ENCODE results near the gene RPS26. TPM values are rescaled to one million over a fixed set of nuclear protein-coding genes. Genes with fewer than 3 reads are reported as not detected.

Gene RPS26
- total and polyA plus RNA-seq, 8 donors: 22.3 to 1,748 (median 874) TPM

DNA sequence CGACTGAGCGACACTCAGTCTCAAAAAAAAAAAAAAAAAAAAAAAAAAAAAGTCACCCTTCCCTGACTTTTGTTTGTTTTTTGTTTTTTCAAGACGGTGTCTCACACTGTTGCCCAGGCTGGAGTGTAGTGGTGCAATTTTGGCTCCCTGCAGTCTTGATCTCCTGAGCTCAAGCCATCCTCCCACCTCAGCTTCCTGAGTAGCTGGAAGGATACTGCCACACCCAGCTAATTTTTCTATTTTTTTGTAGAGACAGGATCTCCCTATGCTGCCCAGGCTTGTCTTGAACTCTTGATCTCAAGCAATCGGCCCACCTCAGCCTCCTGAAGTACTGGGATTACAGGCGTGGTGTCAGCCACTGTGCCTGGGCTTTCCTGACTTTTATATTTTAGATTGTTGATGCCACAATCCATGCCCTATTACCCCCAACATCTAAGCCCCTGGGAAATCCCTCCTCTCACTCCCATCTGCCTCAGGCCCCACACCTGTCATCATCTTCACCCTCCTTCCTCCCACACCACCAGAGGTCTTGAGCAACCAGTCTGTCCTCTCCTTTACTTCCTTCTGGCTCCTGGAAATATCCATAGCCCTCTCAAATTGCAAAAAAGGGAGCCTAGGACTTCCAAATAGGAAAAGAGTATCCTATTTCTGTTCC is 13.1 kb upstream of the RPS26 start:
- no peak overlapping the region for H3K4me3 ChIP-seq
- intact Hi-C loops (cut with DNase I; ENCODE audit: low total_unique reads): no loop called here
- peak overlapping the region in 3 of 5 donors; percentile 6 to 32 (median 15) for H3K27ac ChIP-seq
- no peaks in the 10 kb centered on the region for H3K9me3 ChIP-seq
- 54 to 81% (median 68%) methylated on average over 4 to 5 of the region's 5 CpGs for WGBS, 5 donors
- peaks cover 0 to 11% (median 5%) of the 10 kb centered on the region in 4 donors for H3K4me1 ChIP-seq
- TF ChIP-seq, protein P1, sequence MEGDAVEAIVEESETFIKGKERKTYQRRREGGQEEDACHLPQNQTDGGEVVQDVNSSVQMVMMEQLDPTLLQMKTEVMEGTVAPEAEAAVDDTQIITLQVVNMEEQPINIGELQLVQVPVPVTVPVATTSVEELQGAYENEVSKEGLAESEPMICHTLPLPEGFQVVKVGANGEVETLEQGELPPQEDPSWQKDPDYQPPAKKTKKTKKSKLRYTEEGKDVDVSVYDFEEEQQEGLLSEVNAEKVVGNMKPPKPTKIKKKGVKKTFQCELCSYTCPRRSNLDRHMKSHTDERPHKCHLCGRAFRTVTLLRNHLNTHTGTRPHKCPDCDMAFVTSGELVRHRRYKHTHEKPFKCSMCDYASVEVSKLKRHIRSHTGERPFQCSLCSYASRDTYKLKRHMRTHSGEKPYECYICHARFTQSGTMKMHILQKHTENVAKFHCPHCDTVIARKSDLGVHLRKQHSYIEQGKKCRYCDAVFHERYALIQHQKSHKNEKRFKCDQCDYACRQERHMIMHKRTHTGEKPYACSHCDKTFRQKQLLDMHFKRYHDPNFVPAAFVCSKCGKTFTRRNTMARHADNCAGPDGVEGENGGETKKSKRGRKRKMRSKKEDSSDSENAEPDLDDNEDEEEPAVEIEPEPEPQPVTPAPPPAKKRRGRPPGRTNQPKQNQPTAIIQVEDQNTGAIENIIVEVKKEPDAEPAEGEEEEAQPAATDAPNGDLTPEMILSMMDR (IDR thresholded peaks at IDR 0.05): no peak
- no peak for TF ChIP-seq POLR2AphosphoS5 (IDR thresholded peaks at IDR 0.05)
- TF ChIP-seq POLR2A (IDR thresholded peaks at IDR 0.05): no peak
- TF ChIP-seq EP300 (IDR thresholded peaks at IDR 0.05): no peak
- no peak for DNase-seq
- peaks cover 4 to 64% (median 53%) of the 10 kb centered on the region in 4 donors for H3K36me3 ChIP-seq
- no peaks in the 10 kb centered on the region for H3K27me3 ChIP-seq

DNA sequence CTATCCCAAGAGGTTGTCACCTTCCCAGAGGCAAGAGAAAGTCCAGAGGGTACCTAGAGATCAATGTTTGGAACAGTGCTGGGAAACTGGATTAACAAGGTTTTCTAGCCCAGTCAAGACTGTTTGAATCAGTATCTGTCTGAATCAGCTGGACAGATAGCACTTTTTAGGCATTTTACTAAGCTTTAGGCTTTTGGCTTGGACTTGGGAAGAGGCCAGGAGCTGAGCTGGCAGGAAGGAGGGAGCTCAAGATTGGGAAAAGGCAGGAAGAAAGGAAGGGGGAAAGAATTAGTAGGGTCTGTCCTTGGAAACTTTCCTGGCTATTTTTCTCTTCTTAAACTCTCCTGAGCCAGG is 12.6 kb upstream of the RPS26 start:
- Histone ChIP-seq H3K4me3 (no peak overlapping the region), H3K9me3 (no peaks in the 10 kb centered on the region), H3K27me3 (no peaks in the 10 kb centered on the region), H3K27ac (peak overlapping the region in 3 of 5 donors; percentile 6 to 32 (median 15)), H3K36me3 (peaks cover 5 to 69% (median 58%) of the 10 kb centered on the region in 4 donors), H3K4me1 (peaks cover 0 to 11% (median 5%) of the 10 kb centered on the region in 4 donors)
- TF ChIP-seq POLR2A (IDR thresholded peaks at IDR 0.05): no peak
- TF ChIP-seq EP300 (IDR thresholded peaks at IDR 0.05): no peak
- TF ChIP-seq POLR2AphosphoS5 (IDR thresholded peaks at IDR 0.05): no peak
- TF ChIP-seq, protein P1 (IDR thresholded peaks at IDR 0.05): no peak
- peak in 1 of 2 donors; percentile 42 for DNase-seq
- intact Hi-C loops (cut with DNase I; ENCODE audit: low total_unique reads): no loop called here

DNA sequence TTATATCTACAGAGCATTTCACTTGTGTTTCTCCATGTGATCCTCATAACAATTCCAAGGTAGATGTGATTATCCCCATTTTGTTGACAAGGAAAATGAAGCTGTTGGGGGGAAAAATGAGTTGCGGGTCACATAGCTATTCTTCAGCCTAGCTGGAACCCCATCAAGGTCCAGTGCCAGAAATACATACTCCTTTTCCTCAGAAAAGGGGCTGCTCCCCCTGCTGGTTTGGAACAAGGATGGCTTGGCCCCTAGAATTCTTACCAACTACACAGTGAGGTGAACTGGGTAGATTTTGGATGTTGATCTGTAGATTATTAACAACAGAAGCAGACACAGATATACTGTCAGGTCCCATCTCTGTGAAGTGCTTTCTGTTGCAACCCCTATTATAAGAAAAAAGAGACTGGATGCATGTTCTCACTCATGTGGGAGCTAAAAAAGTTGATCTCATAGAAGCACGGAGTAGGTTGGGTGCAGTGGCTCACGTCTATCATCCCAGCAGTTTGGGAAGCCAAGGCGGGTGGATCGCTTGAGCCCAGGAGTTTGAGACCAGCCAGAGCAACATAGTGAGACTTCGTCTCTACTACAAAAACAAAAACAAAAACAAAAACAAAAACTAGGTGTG is 11.9 kb upstream of the RPS26 start:
- H3K4me1 ChIP-seq: peaks cover 0 to 11% (median 5%) of the 10 kb centered on the region in 4 donors
- intact Hi-C loops (cut with DNase I; ENCODE audit: low total_unique reads): loop anchor here (10.0 kb wide), 1 partner anchor 45 kb away; no protein-coding TSS in a partner anchor
- H3K27ac ChIP-seq: no peak overlapping the region
- no peaks in the 10 kb centered on the region for H3K27me3 ChIP-seq
- peaks cover 11 to 71% (median 62%) of the 10 kb centered on the region in 4 donors for H3K36me3 ChIP-seq
- H3K9me3 ChIP-seq: no peaks in the 10 kb centered on the region
- TF ChIP-seq, protein P1 (IDR thresholded peaks at IDR 0.05): peak in 5 of 7 experiments; percentile 43 to 75 (median 57)
- TF ChIP-seq POLR2A (IDR thresholded peaks at IDR 0.05) (no peak), EP300 (IDR thresholded peaks at IDR 0.05) (no peak), POLR2AphosphoS5 (IDR thresholded peaks at IDR 0.05) (peak in 1 of 3 donors; percentile 42)
- 76 to 83% (median 78%) methylated on average over 6 of the region's 6 CpGs for WGBS, 5 donors
- DNase-seq: peak; percentile 37 to 87
- H3K4me3 ChIP-seq: no peak overlapping the region

DNA sequence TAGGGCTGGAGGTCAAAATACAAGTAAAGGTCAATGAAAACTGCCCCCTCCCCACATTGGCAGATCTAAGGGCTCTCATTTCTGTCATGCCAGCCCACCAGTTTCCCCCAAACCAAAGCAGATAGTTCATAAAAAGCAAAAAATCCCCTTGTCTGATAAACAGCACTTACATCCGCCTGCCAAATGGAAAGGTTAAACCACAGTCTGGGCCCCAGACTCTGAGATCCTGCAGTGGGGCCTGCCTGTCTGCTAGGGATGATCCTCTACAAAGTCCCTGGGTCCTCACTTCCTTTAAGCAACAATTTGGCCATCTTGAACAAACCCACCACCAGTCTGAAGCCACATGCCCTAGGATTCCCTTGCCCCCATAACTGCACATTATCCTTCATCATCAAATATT is 9.7 kb upstream of the RPS26 start:
- H3K27me3 ChIP-seq: no peaks in the 10 kb centered on the region
- TF ChIP-seq POLR2A (IDR thresholded peaks at IDR 0.05) (no peak), POLR2AphosphoS5 (IDR thresholded peaks at IDR 0.05) (no peak), EP300 (IDR thresholded peaks at IDR 0.05) (no peak)
- TF ChIP-seq, protein P1 (IDR thresholded peaks at IDR 0.05): no peak
- peaks cover 17 to 73% (median 64%) of the 10 kb centered on the region in 4 donors for H3K36me3 ChIP-seq

More for the DNA sequence above, 9.7 kb upstream of the RPS26 start:
- intact Hi-C loops (cut with DNase I; ENCODE audit: low total_unique reads): loop anchor here (10.0 kb wide), 1 partner anchor 47 kb away; no protein-coding TSS in a partner anchor
- Histone ChIP-seq H3K4me1 (peaks cover 0 to 11% (median 5%) of the 10 kb centered on the region in 4 donors), H3K27ac (no peak overlapping the region), H3K9me3 (no peaks in the 10 kb centered on the region), H3K4me3 (no peak overlapping the region)
- 65 to 93% (median 88%) methylated on average over 1 of the region's 1 CpG for WGBS, 5 donors
- no peak for DNase-seq

Measured in stomach (tissue), 9 donors.